ENCODE measurements around the gene ANKRD53.
"Not testable (repeated sequence)": the region's sequence is repeated elsewhere in the genome, so short reads cannot be mapped to it uniquely, and the experiment has no call there.

ANKRD53 gene

GRCh38 chr2:70994009-70994698 is 15.7 kb downstream of the ANKRD53 start:
- peak overlapping the region; percentile 68 for H3K4me3 ChIP-seq (ENCODE audit: insufficient read depth, low read length, poor library complexity, severe bottlenecking)
- no peaks in the 10 kb centered on the region for H3K27me3 ChIP-seq (ENCODE audit: low read length)
- peak overlapping the region; percentile 74 for H3K4me2 ChIP-seq (ENCODE audit: low read depth, low read length, poor library complexity, severe bottlenecking)
- 0 out of 2 replicates have a peak overlapping the region, but pooled peaks have one; percentile 13 for H3K27ac ChIP-seq (ENCODE audit: low read depth, low read length)
- no peaks in the 10 kb centered on the region; the same call in 1 of the 2 replicates for H4K20me1 ChIP-seq (ENCODE audit: low read depth, low read length)
- H3K9ac ChIP-seq (ENCODE audit: low read length) = peak overlapping the region; percentile 91
- peak overlapping the region; percentile 58 for H2AFZ ChIP-seq (ENCODE audit: low read depth, low read length, severe bottlenecking)
- H3K36me3 ChIP-seq (ENCODE audit: low read length) = no peaks in the 10 kb centered on the region
- 0 out of 2 replicates have a peak, but pooled peaks cover 4% of the 10 kb centered on the region for H3F3A ChIP-seq (ENCODE audit: insufficient read depth)
- no peaks in the 10 kb centered on the region for H3K9me3 ChIP-seq (ENCODE audit: insufficient read depth, low read length)
- peaks cover 25% of the 10 kb centered on the region for H3K79me2 ChIP-seq (ENCODE audit: insufficient read depth, low read length)
- no peaks in the 10 kb centered on the region for H3K9me2 ChIP-seq (replicated peaks; ENCODE audit: insufficient read depth, low read length)
- TF ChIP-seq EZH2phosphoT487 (conservative IDR thresholded peaks at IDR 0.05; ENCODE audit: low read length) = no peak
- no peak for TF ChIP-seq CTCF (IDR thresholded peaks at IDR 0.05; ENCODE audit: insufficient read depth, low read length, poor library complexity, severe bottlenecking)

GRCh38 chr2:70994699-70995425 is 16.4 kb downstream of the ANKRD53 start, which contains the start of gene TEX261:
Gene TEX261 (minus strand): TSS chr2:70994873. CDS start chr2:70994757, 116 bp downstream.
- H3K27me3 ChIP-seq (ENCODE audit: low read length) = no peaks in the 10 kb centered on the region
- peak within 1 kb of the TSS; percentile 89 for H3K4me3 ChIP-seq (ENCODE audit: insufficient read depth, low read length, poor library complexity, severe bottlenecking)
- peaks cover 25% of the 10 kb centered on the region for H3K79me2 ChIP-seq (ENCODE audit: insufficient read depth, low read length)
- peak within 1 kb of the TSS; percentile 97 for H2AFZ ChIP-seq (ENCODE audit: low read depth, low read length, severe bottlenecking)
- peak within 1 kb of the TSS; percentile 91 for H3K9ac ChIP-seq (ENCODE audit: low read length)
- H4K20me1 ChIP-seq (ENCODE audit: low read depth, low read length) = no peaks in the 10 kb centered on the region; the same call in 1 of the 2 replicates
- H3K36me3 ChIP-seq (ENCODE audit: low read length) = no peaks in the 10 kb centered on the region
- H3K9me3 ChIP-seq (ENCODE audit: insufficient read depth, low read length) = no peaks in the 10 kb centered on the region
- peak within 1 kb of the TSS; percentile 87 for H3K4me2 ChIP-seq (ENCODE audit: low read depth, low read length, poor library complexity, severe bottlenecking)
- TF ChIP-seq CTCF (IDR thresholded peaks at IDR 0.05; ENCODE audit: insufficient read depth, low read length, poor library complexity, severe bottlenecking) (peak; percentile 53), EZH2phosphoT487 (conservative IDR thresholded peaks at IDR 0.05; ENCODE audit: low read length) (no peak)
- 0 out of 2 replicates have a peak, but pooled peaks cover 4% of the 10 kb centered on the region for H3F3A ChIP-seq (ENCODE audit: insufficient read depth)
- H3K27ac ChIP-seq (ENCODE audit: low read depth, low read length) = peak within 1 kb of the TSS; percentile 57
- no peaks in the 10 kb centered on the region for H3K9me2 ChIP-seq (replicated peaks; ENCODE audit: insufficient read depth, low read length)

GRCh38 chr2:70995426-70995729 is 16.9 kb downstream of the ANKRD53 start:
- Histone ChIP-seq H3K79me2 (ENCODE audit: insufficient read depth, low read length) (peaks cover 25% of the 10 kb centered on the region), H3K9me2 (replicated peaks; ENCODE audit: insufficient read depth, low read length) (no peaks in the 10 kb centered on the region), H3K4me2 (ENCODE audit: low read depth, low read length, poor library complexity, severe bottlenecking) (peak overlapping the region; percentile 87), H3K9ac (ENCODE audit: low read length) (peak overlapping the region; percentile 91), H3K36me3 (ENCODE audit: low read length) (no peaks in the 10 kb centered on the region), H3K9me3 (ENCODE audit: insufficient read depth, low read length) (no peaks in the 10 kb centered on the region), H3K27ac (ENCODE audit: low read depth, low read length) (peak overlapping the region; percentile 57), H3F3A (ENCODE audit: insufficient read depth) (0 out of 2 replicates have a peak, but pooled peaks cover 4% of the 10 kb centered on the region), H4K20me1 (ENCODE audit: low read depth, low read length) (no peaks in the 10 kb centered on the region; the same call in 1 of the 2 replicates), H3K4me3 (ENCODE audit: insufficient read depth, low read length, poor library complexity, severe bottlenecking) (peak overlapping the region; percentile 89), H2AFZ (ENCODE audit: low read depth, low read length, severe bottlenecking) (peak overlapping the region; percentile 97), H3K27me3 (ENCODE audit: low read length) (no peaks in the 10 kb centered on the region)
- TF ChIP-seq CTCF (IDR thresholded peaks at IDR 0.05; ENCODE audit: insufficient read depth, low read length, poor library complexity, severe bottlenecking) (peak; percentile 49), EZH2phosphoT487 (conservative IDR thresholded peaks at IDR 0.05; ENCODE audit: low read length) (no peak)

- not testable (repeated sequence) for H3K9ac ChIP-seq (ENCODE audit: low read length); H3K4me2 ChIP-seq (ENCODE audit: low read depth, low read length, poor library complexity, severe bottlenecking); H3K79me2 ChIP-seq (ENCODE audit: insufficient read depth, low read length); H3F3A ChIP-seq (ENCODE audit: insufficient read depth); H3K9me2 ChIP-seq (replicated peaks; ENCODE audit: insufficient read depth, low read length); H3K4me3 ChIP-seq (ENCODE audit: insufficient read depth, low read length, poor library complexity, severe bottlenecking); H3K9me3 ChIP-seq (ENCODE audit: insufficient read depth, low read length); H3K36me3 ChIP-seq (ENCODE audit: low read length); H3K27me3 ChIP-seq (ENCODE audit: low read length); H2AFZ ChIP-seq (ENCODE audit: low read depth, low read length, severe bottlenecking); H4K20me1 ChIP-seq (ENCODE audit: low read depth, low read length); H3K27ac ChIP-seq (ENCODE audit: low read depth, low read length)
Observed at GRCh38 chr2:70998885-70999284, 20.5 kb downstream of the ANKRD53 start.
